ENCODE measurements around the gene ZDHHC12.

Gene ZDHHC12

GRCh38 chr9:128688501-128689292 is 35.2 kb downstream of the ZDHHC12 start, which contains the start of gene SET:
TSS of gene SET (plus strand) at chr9:128689222. CDS start at chr9:128689583, 361 bp downstream.
- H3K4me3 ChIP-seq (ENCODE audit: low read depth, low read length), result peak within 1 kb of the TSS; percentile 93
- TF ChIP-seq CTCF (IDR thresholded peaks at IDR 0.05; ENCODE audit: insufficient read depth, low read depth, low read length, missing control alignments), result no peak
- DNase-seq (ENCODE audit: low read depth), result peak; percentile 98

- no peak for TF ChIP-seq CTCF (IDR thresholded peaks at IDR 0.05; ENCODE audit: insufficient read depth, low read depth, low read length, missing control alignments)
- no peak overlapping the region for H3K4me3 ChIP-seq (ENCODE audit: low read depth, low read length)
- no peak for DNase-seq (ENCODE audit: low read depth)
Observed at GRCh38 chr9:128687453-128687852, 36.5 kb downstream of the ZDHHC12 start.

- peak overlapping the region; percentile 87 for H3K4me3 ChIP-seq (ENCODE audit: low read depth, low read length)
Observed at GRCh38 chr9:128685636-128686489, 38.1 kb downstream of the ZDHHC12 start.

GRCh38 chr9:128684325-128685199 is 39.4 kb downstream of the ZDHHC12 start:
- DNase-seq (ENCODE audit: low read depth), result peak; percentile 93
- no peak for TF ChIP-seq CTCF (IDR thresholded peaks at IDR 0.05; ENCODE audit: insufficient read depth, low read depth, low read length, missing control alignments)
- peak overlapping the region; percentile 87 for H3K4me3 ChIP-seq (ENCODE audit: low read depth, low read length)

More at GRCh38 chr9:128685636-128686489, 38.1 kb downstream of the ZDHHC12 start:
- DNase-seq (ENCODE audit: low read depth), result peak; percentile 48
- TF ChIP-seq CTCF (IDR thresholded peaks at IDR 0.05; ENCODE audit: insufficient read depth, low read depth, low read length, missing control alignments), result no peak

- TF ChIP-seq CTCF (IDR thresholded peaks at IDR 0.05; ENCODE audit: insufficient read depth, low read depth, low read length, missing control alignments), result no peak
- DNase-seq (ENCODE audit: low read depth), result no peak
- H3K4me3 ChIP-seq (ENCODE audit: low read depth, low read length), result peak overlapping the region; percentile 87
Observed at GRCh38 chr9:128684065-128684324, 39.9 kb downstream of the ZDHHC12 start.

GRCh38 chr9:128683340-128684064 is 40.4 kb downstream of the ZDHHC12 start:
- H3K4me3 ChIP-seq (ENCODE audit: low read depth, low read length), result peak overlapping the region; percentile 87
- no peak for TF ChIP-seq CTCF (IDR thresholded peaks at IDR 0.05; ENCODE audit: insufficient read depth, low read depth, low read length, missing control alignments)
- peak; percentile 90 for DNase-seq (ENCODE audit: low read depth)

Measured in GM12865 (cell line).